Measurements from ENCODE around the gene SPOPL. TPM values are rescaled to one million over a fixed set of nuclear protein-coding genes. Genes with fewer than 3 reads are reported as not detected.
"Not testable (repeated sequence)": the region's sequence is repeated elsewhere in the genome, so short reads cannot be mapped to it uniquely, and the experiment has no call there.

SPOPL gene
- total and polyA plus RNA-seq, 10 of the 15 experiments (the other 5 are each of a cell fraction or from before 2014, with no cell fraction given), result 4.0 to 25.0 (median 11.5) TPM

- no peak for TF ChIP-seq ELK1 (IDR thresholded peaks at IDR 0.05; ENCODE audit: low read depth, low read length)
- TF ChIP-seq MYC (IDR thresholded peaks at IDR 0.05; ENCODE audit: insufficient read depth, insufficient read length, insufficient replicate concordance, low read length, severe bottlenecking), result no peak
- TF ChIP-seq BACH1 (IDR thresholded peaks at IDR 0.05; ENCODE audit: borderline replicate concordance), result no peak
- no peak for TF ChIP-seq ZNF592 (IDR thresholded peaks at IDR 0.05)
- no peak for TF ChIP-seq CREM (IDR thresholded peaks at IDR 0.05; ENCODE audit: low read depth)
- no peak for TF ChIP-seq ZNF24 (IDR thresholded peaks at IDR 0.05)
Observed at GRCh38 chr2:138455691-138456090, 45.9 kb upstream of the SPOPL start (continued).

- H3K36me3 ChIP-seq (ENCODE audit: control insufficient read depth in 2 of 2, insufficient read depth in 2 of 2, low read length in 1 of 2); DNase-seq (ENCODE audit: low read depth, low spot score); H3K4me3 ChIP-seq; FAIRE-seq; H3K9ac ChIP-seq (ENCODE audit: control insufficient read depth, insufficient read depth, low read length); BruUV-seq (replicated peaks); POLR2A ChIA-PET; RAD21 ChIA-PET (ENCODE audit: unreplicated experiment); CTCF ChIA-PET; ATAC-seq; in situ Hi-C loops (cut with MboI); H3K27me3 ChIP-seq (replicated peaks in 1 of 2; ENCODE audit: control insufficient read depth in 2 of 2, insufficient read depth in 2 of 2, low read length in 1 of 2); H3K27ac ChIP-seq (ENCODE audit: control insufficient read depth, insufficient read depth); H2AFZ ChIP-seq (ENCODE audit: control insufficient read depth, low read depth, low read length); H4K20me1 ChIP-seq (ENCODE audit: control insufficient read depth, insufficient read depth); SMC1A ChIA-PET (ENCODE audit: uncharacterized antibody, unreplicated experiment); H3K79me2 ChIP-seq (ENCODE audit: control insufficient read depth, insufficient read depth, low read length); intact Hi-C loops (cut with micrococcal nuclease; ENCODE audit: unreplicated experiment); H3K4me2 ChIP-seq (ENCODE audit: control insufficient read depth, insufficient read depth); H3K4me1 ChIP-seq (ENCODE audit: control insufficient read depth, insufficient read depth, low read length); H3K9me3 ChIP-seq (replicated peaks; ENCODE audit: control insufficient read depth, insufficient read depth, low read length): not testable (repeated sequence)
- 81% methylated on average over 3 of the region's 3 CpGs for WGBS (ENCODE audit: insufficient coverage, insufficient replicate concordance, low lambda C conversion rate, missing lambda C conversion rate)
Observed at GRCh38 chr2:138462689-138463088, 38.9 kb upstream of the SPOPL start.
